Activated naive CD8-positive, alpha-beta T cell (primary cell): ENCODE results near the gene AGAP3.

ENCODE experiments used
- H3K27ac Mint-ChIP-seq: one replicate; pipeline ENCODE4 v1.8.0; 2021; ENCODE audit warnings: mixed read lengths
- H3K27me3 Mint-ChIP-seq: one replicate; pipeline ENCODE4 v1.8.0; 2021; ENCODE audit warnings: mixed read lengths
- H3K36me3 Mint-ChIP-seq: one replicate; pipeline ENCODE4 v1.8.0; 2021; ENCODE audit warnings: mixed read lengths
- H3K4me1 Mint-ChIP-seq: one replicate; pipeline ENCODE4 v1.8.0; 2021; ENCODE audit warnings: low read depth, mixed read lengths
- H3K4me3 Mint-ChIP-seq: one replicate; pipeline ENCODE4 v1.8.0; 2021; ENCODE audit warnings: mild to moderate bottlenecking, mixed read lengths
- H3K9me3 Mint-ChIP-seq: one replicate; pipeline ENCODE4 v1.8.0; 2021; ENCODE audit warnings: low read depth, mixed read lengths

AGAP3 gene

GRCh38 chr7:151115836-151116418 is 29.7 kb downstream of the AGAP3 start:
- Mint-ChIP-seq H3K4me1 (peaks cover 8% of the 10 kb centered on the region), H3K36me3 (no peaks in the 10 kb centered on the region), H3K9me3 (no peaks in the 10 kb centered on the region), H3K4me3 (peak overlapping the region; percentile 69), H3K27me3 (peaks cover 2% of the 10 kb centered on the region), H3K27ac (no peak overlapping the region)

- H3K9me3 Mint-ChIP-seq: no peaks in the 10 kb centered on the region
- H3K36me3 Mint-ChIP-seq: peaks cover 4% of the 10 kb centered on the region
- peak overlapping the region; percentile 54 for H3K27ac Mint-ChIP-seq
- H3K4me1 Mint-ChIP-seq: peaks cover 6% of the 10 kb centered on the region
- H3K27me3 Mint-ChIP-seq: peaks cover 2% of the 10 kb centered on the region
- peak overlapping the region; percentile 67 for H3K4me3 Mint-ChIP-seq
Observed at GRCh38 chr7:151116603-151117440, 30.5 kb downstream of the AGAP3 start.

GRCh38 chr7:151117565-151117964 is 31.3 kb downstream of the AGAP3 start:
- H3K27ac Mint-ChIP-seq: peak overlapping the region; percentile 54

GRCh38 chr7:151118108-151119054 is 32.1 kb downstream of the AGAP3 start:
- Mint-ChIP-seq H3K4me3 (peak overlapping the region; percentile 30), H3K36me3 (peaks cover 4% of the 10 kb centered on the region), H3K27ac (no peak overlapping the region), H3K27me3 (peaks cover 2% of the 10 kb centered on the region), H3K9me3 (no peaks in the 10 kb centered on the region), H3K4me1 (peaks cover 6% of the 10 kb centered on the region)

More at GRCh38 chr7:151117565-151117964, 31.3 kb downstream of the AGAP3 start:
- peaks cover 2% of the 10 kb centered on the region for H3K27me3 Mint-ChIP-seq
- peaks cover 4% of the 10 kb centered on the region for H3K36me3 Mint-ChIP-seq
- H3K4me3 Mint-ChIP-seq: peak overlapping the region; percentile 67
- no peaks in the 10 kb centered on the region for H3K9me3 Mint-ChIP-seq
- peaks cover 6% of the 10 kb centered on the region for H3K4me1 Mint-ChIP-seq

GRCh38 chr7:151119055-151119415 is 32.8 kb downstream of the AGAP3 start:
- H3K9me3 Mint-ChIP-seq: no peaks in the 10 kb centered on the region
- no peak overlapping the region for H3K27ac Mint-ChIP-seq
- peaks cover 4% of the 10 kb centered on the region for H3K36me3 Mint-ChIP-seq
- H3K27me3 Mint-ChIP-seq: no peaks in the 10 kb centered on the region
- no peak overlapping the region for H3K4me3 Mint-ChIP-seq
- H3K4me1 Mint-ChIP-seq: peaks cover 10% of the 10 kb centered on the region

GRCh38 chr7:151119902-151120301 is 33.6 kb downstream of the AGAP3 start:
- no peak overlapping the region for H3K27ac Mint-ChIP-seq
- H3K4me1 Mint-ChIP-seq: peaks cover 10% of the 10 kb centered on the region
- no peaks in the 10 kb centered on the region for H3K9me3 Mint-ChIP-seq
- no peak overlapping the region for H3K4me3 Mint-ChIP-seq
- no peaks in the 10 kb centered on the region for H3K27me3 Mint-ChIP-seq
- peaks cover 4% of the 10 kb centered on the region for H3K36me3 Mint-ChIP-seq

GRCh38 chr7:151120896-151121295 is 34.6 kb downstream of the AGAP3 start:
- no peak overlapping the region for H3K27ac Mint-ChIP-seq
- H3K9me3 Mint-ChIP-seq: no peaks in the 10 kb centered on the region
- H3K27me3 Mint-ChIP-seq: no peaks in the 10 kb centered on the region
- H3K4me1 Mint-ChIP-seq: peaks cover 9% of the 10 kb centered on the region
- no peak overlapping the region for H3K4me3 Mint-ChIP-seq
- H3K36me3 Mint-ChIP-seq: peaks cover 4% of the 10 kb centered on the region

GRCh38 chr7:151121380-151122170 is 35.3 kb downstream of the AGAP3 start:
- Mint-ChIP-seq H3K36me3 (peaks cover 4% of the 10 kb centered on the region), H3K27me3 (no peaks in the 10 kb centered on the region), H3K27ac (no peak overlapping the region)

GRCh38 chr7:151122276-151122675 is 36.0 kb downstream of the AGAP3 start:
- H3K27ac Mint-ChIP-seq: no peak overlapping the region

More at GRCh38 chr7:151121380-151122170, 35.3 kb downstream of the AGAP3 start:
- Mint-ChIP-seq H3K9me3 (no peaks in the 10 kb centered on the region), H3K4me3 (no peak overlapping the region), H3K4me1 (peaks cover 8% of the 10 kb centered on the region)

GRCh38 chr7:151122796-151123157 is 36.5 kb downstream of the AGAP3 start:
- H3K9me3 Mint-ChIP-seq: no peaks in the 10 kb centered on the region
- no peaks in the 10 kb centered on the region for H3K27me3 Mint-ChIP-seq
- peaks cover 8% of the 10 kb centered on the region for H3K4me1 Mint-ChIP-seq
- H3K27ac Mint-ChIP-seq: no peak overlapping the region
- H3K4me3 Mint-ChIP-seq: no peak overlapping the region
- H3K36me3 Mint-ChIP-seq: peaks cover 4% of the 10 kb centered on the region

More at GRCh38 chr7:151122276-151122675, 36.0 kb downstream of the AGAP3 start:
- no peak overlapping the region for H3K4me3 Mint-ChIP-seq
- H3K9me3 Mint-ChIP-seq: no peaks in the 10 kb centered on the region
- no peaks in the 10 kb centered on the region for H3K27me3 Mint-ChIP-seq
- H3K4me1 Mint-ChIP-seq: peaks cover 8% of the 10 kb centered on the region
- peaks cover 4% of the 10 kb centered on the region for H3K36me3 Mint-ChIP-seq

GRCh38 chr7:151123158-151123821 is 37.0 kb downstream of the AGAP3 start:
- H3K27ac Mint-ChIP-seq: no peak overlapping the region
- H3K36me3 Mint-ChIP-seq: peaks cover 4% of the 10 kb centered on the region

GRCh38 chr7:151123822-151124464 is 37.7 kb downstream of the AGAP3 start:
- Mint-ChIP-seq H3K4me1 (peaks cover 5% of the 10 kb centered on the region), H3K27me3 (no peaks in the 10 kb centered on the region), H3K27ac (no peak overlapping the region), H3K9me3 (no peaks in the 10 kb centered on the region), H3K36me3 (peaks cover 4% of the 10 kb centered on the region), H3K4me3 (no peak overlapping the region)

More at GRCh38 chr7:151123158-151123821, 37.0 kb downstream of the AGAP3 start:
- peaks cover 8% of the 10 kb centered on the region for H3K4me1 Mint-ChIP-seq
- H3K9me3 Mint-ChIP-seq: no peaks in the 10 kb centered on the region
- H3K27me3 Mint-ChIP-seq: no peaks in the 10 kb centered on the region
- no peak overlapping the region for H3K4me3 Mint-ChIP-seq

GRCh38 chr7:151124481-151124880 is 38.2 kb downstream of the AGAP3 start:
- H3K36me3 Mint-ChIP-seq: peaks cover 4% of the 10 kb centered on the region
- H3K4me3 Mint-ChIP-seq: no peak overlapping the region
- H3K9me3 Mint-ChIP-seq: no peaks in the 10 kb centered on the region
- H3K27me3 Mint-ChIP-seq: no peaks in the 10 kb centered on the region
- peaks cover 5% of the 10 kb centered on the region for H3K4me1 Mint-ChIP-seq
- H3K27ac Mint-ChIP-seq: no peak overlapping the region
